NT2/D1 (cell line): ENCODE data around the gene SHF.

Source experiments
- DNase-seq: peaks from one replicate; pipeline ENCODE4 v3.0.0-alpha.2; 2011; ENCODE audit warnings: low read depth, low spot score
- H3K27me3 ChIP-seq: 2 replicates; pipeline ENCODE4 v1.6.0; 2011; ENCODE audit warnings: mild to moderate bottlenecking; ENCODE audit not compliant: insufficient read length, insufficient read depth
- H3K36me3 ChIP-seq: 2 replicates; pipeline ENCODE4 v1.6.1; 2011; ENCODE audit warnings: mild to moderate bottlenecking, low read length, mixed read lengths; ENCODE audit not compliant: insufficient read depth, insufficient read length
- H3K4me1 ChIP-seq: 2 replicates; pipeline ENCODE4 v1.5.1; 2011; ENCODE audit not compliant: insufficient read depth, insufficient read length
- H3K4me3 ChIP-seq: 2 replicates; pipeline ENCODE4 v1.5.1; 2011; ENCODE audit warnings: low read depth; ENCODE audit not compliant: insufficient read length
- H3K9ac ChIP-seq: 2 replicates; pipeline ENCODE4 v1.6.0; 2011; ENCODE audit warnings: low read depth; ENCODE audit not compliant: insufficient read length
- H3K9me3 ChIP-seq: 2 replicates; pipeline ENCODE4 v1.5.1; 2011; ENCODE audit warnings: mild to moderate bottlenecking, low read length; ENCODE audit not compliant: insufficient read depth
- SUZ12 ChIP-seq: IDR thresholded peaks from 2 replicates; pipeline ENCODE4 v1.6.1; 2011; ENCODE audit not compliant: insufficient read length, insufficient read depth; ENCODE audit errors: extremely low read depth
- YY1 ChIP-seq: IDR thresholded peaks from 2 replicates; pipeline ENCODE4 v1.6.1; 2011; ENCODE audit not compliant: insufficient read length, insufficient read depth
- ZNF274 ChIP-seq: IDR thresholded peaks from 2 replicates; pipeline ENCODE4 v1.6.1; 2011; ENCODE audit warnings: mild to moderate bottlenecking, low read depth, low read length

Gene SHF

GRCh38 chr15:45183511-45183910 is 4.3 kb downstream of the SHF start:
- H3K36me3 ChIP-seq: peaks cover 2% of the 10 kb centered on the region
- no peak for DNase-seq
- peaks cover 6% of the 10 kb centered on the region for H3K27me3 ChIP-seq
- H3K9ac ChIP-seq: no peak overlapping the region
- H3K4me1 ChIP-seq: peaks cover 14% of the 10 kb centered on the region
- H3K4me3 ChIP-seq: no peak overlapping the region
- no peak for TF ChIP-seq YY1
- no peak for TF ChIP-seq ZNF274
- TF ChIP-seq SUZ12: no peak
- H3K9me3 ChIP-seq: no peaks in the 10 kb centered on the region

GRCh38 chr15:45182996-45183395 is 4.8 kb downstream of the SHF start:
- Histone ChIP-seq H3K27me3 (peaks cover 1% of the 10 kb centered on the region), H3K9ac (no peak overlapping the region), H3K4me3 (no peak overlapping the region), H3K36me3 (peaks cover 5% of the 10 kb centered on the region), H3K9me3 (no peaks in the 10 kb centered on the region), H3K4me1 (peaks cover 14% of the 10 kb centered on the region)
- DNase-seq: no peak
- TF ChIP-seq ZNF274: no peak
- TF ChIP-seq SUZ12: no peak
- TF ChIP-seq YY1: no peak

GRCh38 chr15:45181491-45182285 is 6.1 kb downstream of the SHF start:
- no peak overlapping the region for H3K4me3 ChIP-seq
- TF ChIP-seq YY1 (no peak), SUZ12 (no peak), ZNF274 (no peak)
- peaks cover 15% of the 10 kb centered on the region for H3K36me3 ChIP-seq
- H3K27me3 ChIP-seq: no peaks in the 10 kb centered on the region
- H3K9ac ChIP-seq: no peak overlapping the region
- DNase-seq: no peak
- peaks cover 11% of the 10 kb centered on the region for H3K4me1 ChIP-seq
- no peaks in the 10 kb centered on the region for H3K9me3 ChIP-seq

- H3K4me1 ChIP-seq: peaks cover 11% of the 10 kb centered on the region
- TF ChIP-seq SUZ12 (no peak), ZNF274 (no peak), YY1 (no peak)
- H3K27me3 ChIP-seq: no peaks in the 10 kb centered on the region
- H3K9ac ChIP-seq: no peak overlapping the region
- H3K4me3 ChIP-seq: no peak overlapping the region
- H3K36me3 ChIP-seq: peaks cover 15% of the 10 kb centered on the region
- H3K9me3 ChIP-seq: no peaks in the 10 kb centered on the region
- DNase-seq: no peak
These were observed 6.9 kb downstream of the SHF start for GRCh38 chr15:45180648-45181436.

- H3K4me1 ChIP-seq: peaks cover 11% of the 10 kb centered on the region
- H3K9me3 ChIP-seq: no peaks in the 10 kb centered on the region
- TF ChIP-seq ZNF274 (no peak), SUZ12 (no peak), YY1 (no peak)
- H3K27me3 ChIP-seq: no peaks in the 10 kb centered on the region
- DNase-seq: no peak
- H3K4me3 ChIP-seq: no peak overlapping the region
- H3K9ac ChIP-seq: no peak overlapping the region
- peaks cover 18% of the 10 kb centered on the region for H3K36me3 ChIP-seq
These were observed 7.6 kb downstream of the SHF start for GRCh38 chr15:45180201-45180600.

- Histone ChIP-seq H3K9ac (no peak overlapping the region), H3K4me1 (peaks cover 11% of the 10 kb centered on the region), H3K36me3 (peaks cover 23% of the 10 kb centered on the region), H3K9me3 (no peaks in the 10 kb centered on the region), H3K27me3 (no peaks in the 10 kb centered on the region), H3K4me3 (no peak overlapping the region)
- no peak for DNase-seq
- no peak for TF ChIP-seq YY1
- TF ChIP-seq ZNF274: no peak
- no peak for TF ChIP-seq SUZ12
These were observed 8.4 kb downstream of the SHF start for GRCh38 chr15:45179221-45179985.

- peaks cover 19% of the 10 kb centered on the region for H3K4me1 ChIP-seq
- H3K9me3 ChIP-seq: no peaks in the 10 kb centered on the region
- DNase-seq: no peak
- H3K4me3 ChIP-seq: no peak overlapping the region
- peaks cover 26% of the 10 kb centered on the region for H3K36me3 ChIP-seq
- H3K27me3 ChIP-seq: no peaks in the 10 kb centered on the region
- H3K9ac ChIP-seq: no peak overlapping the region
- TF ChIP-seq ZNF274: no peak
- TF ChIP-seq YY1: no peak
- TF ChIP-seq SUZ12: no peak
These were observed 10.5 kb downstream of the SHF start for GRCh38 chr15:45177285-45177684.
